IMR-90 (cell line): ENCODE data around the gene SPDEF. TPM values are rescaled to one million over a fixed set of nuclear protein-coding genes. Genes with fewer than 3 reads are reported as not detected.

ENCODE experiments used
- ATAC-seq: fragments of 200-7000 bp; cut with Tn5 transposase; 2 replicates; pipeline ENCODE4 v1.9.1; 2020; ENCODE audit warnings: low read depth, mild to moderate bottlenecking, moderate library complexity
- BruUV-seq: library from RNA; stranded (reverse); fragments of 400-500 nt; replicated peaks from 2 replicates; lab custom pipeline; 2021; lab: Mats Ljungman, UMichigan
- CTCF ChIA-PET: fragments of 300-600 bp; formaldehyde crosslinking; extraction: SDS; loops from one replicate; lab custom pipeline; 2021; ENCODE audit warnings: antibody characterized with exemption; lab: Yijun Ruan, JAX
- POLR2A ChIA-PET: fragments of 300-600 bp; sonication (Branson Sonifier 250); formaldehyde crosslinking; loops from one replicate; lab custom pipeline; 2022; ENCODE audit warnings: antibody characterized with exemption; ENCODE audit not compliant: unreplicated experiment; lab: Charles Lee
- DNase-seq: peaks from one replicate; pipeline ENCODE4 v3.0.0; 2013
- H2AFZ ChIP-seq: replicated peaks from 2 replicates; pipeline ENCODE3; 2013; ENCODE audit warnings: low read length, mild to moderate bottlenecking; ENCODE audit not compliant: poor library complexity
- H2AK5ac ChIP-seq: 2 replicates; pipeline ENCODE4 v1.6.1; 2013; ENCODE audit warnings: low read depth, low read length, inconsistent platforms
- H2AK9ac ChIP-seq: replicated peaks from 2 replicates; pipeline ENCODE3; 2013; ENCODE audit warnings: mild to moderate bottlenecking, low read depth, low read length, moderate library complexity; ENCODE audit not compliant: poor library complexity
- H2BK120ac ChIP-seq: 2 replicates; pipeline ENCODE4 v1.6.1; 2013; ENCODE audit warnings: low read depth, low read length, inconsistent platforms
- H2BK15ac ChIP-seq: 3 replicates; pipeline ENCODE4 v1.6.1; 2013; ENCODE audit warnings: low read depth, low read length, inconsistent platforms
- H2BK20ac ChIP-seq: 2 replicates; pipeline ENCODE4 v1.6.1; 2013; ENCODE audit warnings: low read depth, mild to moderate bottlenecking, inconsistent platforms, low read length, moderate library complexity
- H2BK5ac ChIP-seq: 2 replicates; pipeline ENCODE4 v1.6.1; 2013; ENCODE audit warnings: mild to moderate bottlenecking, low read depth, low read length, inconsistent platforms; ENCODE audit not compliant: poor library complexity, severe bottlenecking
- H3K14ac ChIP-seq: replicated peaks from 2 replicates; pipeline ENCODE4 v1.6.1; 2013; ENCODE audit warnings: low read depth, low read length, inconsistent platforms
- H3K18ac ChIP-seq: 2 replicates; pipeline ENCODE4 v1.6.1; 2013; ENCODE audit warnings: low read depth, low read length, control low read depth
- H3K23ac ChIP-seq: 2 replicates; pipeline ENCODE4 v1.6.1; 2013; ENCODE audit warnings: low read depth, low read length, inconsistent platforms
- H3K27ac ChIP-seq: 2 replicates; pipeline ENCODE4 v1.5.1; 2013; ENCODE audit warnings: mild to moderate bottlenecking, control low read depth, low read length; ENCODE audit not compliant: insufficient read depth
- H3K27me3 ChIP-seq: 2 replicates; pipeline ENCODE4 v1.6.1; 2013; ENCODE audit warnings: low read length; ENCODE audit not compliant: control insufficient read depth, insufficient read depth
- H3K36me3 ChIP-seq: 2 replicates; pipeline ENCODE4 v1.6.1; 2013; ENCODE audit warnings: low read length, mixed read lengths; ENCODE audit not compliant: control insufficient read depth, insufficient read depth
- H3K4ac ChIP-seq: 2 replicates; pipeline ENCODE4 v1.6.1; 2013; ENCODE audit warnings: low read depth, low read length, inconsistent platforms
- H3K4me1 ChIP-seq: 2 replicates; pipeline ENCODE4 v1.6.1; 2013; ENCODE audit warnings: low read length, mixed read lengths; ENCODE audit not compliant: control insufficient read depth, insufficient read depth
- H3K4me2 ChIP-seq: 2 replicates; pipeline ENCODE4 v1.6.1; 2013; ENCODE audit warnings: low read depth, mild to moderate bottlenecking, control low read depth, low read length, moderate library complexity
- H3K4me3 ChIP-seq: 2 replicates; pipeline ENCODE4 v1.5.1; 2013; ENCODE audit warnings: low read depth, mild to moderate bottlenecking, control low read depth, low read length, moderate library complexity; ENCODE audit not compliant: insufficient read depth
- H3K56ac ChIP-seq: 2 replicates; pipeline ENCODE4 v1.6.1; 2013; ENCODE audit warnings: low read length, inconsistent platforms; ENCODE audit not compliant: insufficient read depth; ENCODE audit errors: extremely low read depth
- H3K79me1 ChIP-seq, 2 experiments: 2 replicates each; pipeline ENCODE4 v1.6.1; 2013; ENCODE audit warnings: low read length in 2 of 2, inconsistent platforms in 1 of 2, low read depth in 1 of 2
- H3K9ac ChIP-seq: 2 replicates; pipeline ENCODE4 v1.6.1; 2013; ENCODE audit warnings: low read depth, low read length, control low read depth
- H3K9me1 ChIP-seq: 2 replicates; pipeline ENCODE4 v1.6.1; 2013; ENCODE audit warnings: low read length, inconsistent platforms; ENCODE audit not compliant: insufficient read depth
- H3K9me3 ChIP-seq: 2 replicates; pipeline ENCODE4 v1.6.1; 2013; ENCODE audit warnings: low read length; ENCODE audit not compliant: control insufficient read depth, insufficient read depth
- H4K20me1 ChIP-seq: 2 replicates; pipeline ENCODE4 v1.6.1; 2013; ENCODE audit warnings: low read length, inconsistent platforms; ENCODE audit not compliant: insufficient read depth
- H4K5ac ChIP-seq: 2 replicates; pipeline ENCODE4 v1.6.1; 2013; ENCODE audit warnings: mild to moderate bottlenecking, low read depth, low read length, control low read depth
- H4K8ac ChIP-seq, 2 experiments: 2 replicates each; pipeline ENCODE4 v1.6.1; 2013; ENCODE audit warnings: low read depth in 2 of 2, low read length in 2 of 2, control low read depth in 1 of 2, inconsistent platforms in 1 of 2
- H4K91ac ChIP-seq: 2 replicates; pipeline ENCODE4 v1.6.1; 2013; ENCODE audit warnings: low read depth, low read length, inconsistent platforms; ENCODE audit not compliant: insufficient read depth
- BHLHE40 ChIP-seq: fragments of 150-350 bp; IDR thresholded peaks from 2 replicates; pipeline ENCODE4 v1.6.1; 2016; ENCODE audit warnings: mild to moderate bottlenecking, low read depth, low read length
- NFE2L2 ChIP-seq: fragments of 150-350 bp; IDR thresholded peaks from 2 replicates; pipeline ENCODE4 v1.6.1; 2016; ENCODE audit warnings: low read depth, mild to moderate bottlenecking, low read length
- RCOR1 ChIP-seq: IDR thresholded peaks from 2 replicates; pipeline ENCODE4 v1.6.1; 2012; ENCODE audit warnings: mild to moderate bottlenecking, low read length, improper control_type of control experiment; ENCODE audit not compliant: insufficient replicate concordance
- WGBS, 2 experiments: methylation state at CpG; one replicate each; pipeline versions ENCODE4 v1.1.5 to v1.1.7; 2013; ENCODE audit warnings: missing lambda C conversion rate in 2 of 2; ENCODE audit not compliant: insufficient read length in 1 of 2; ENCODE audit errors: extremely low coverage in 2 of 2; 5-methylcytosine and 5-hydroxymethylcytosine counted together
- dilution Hi-C: fragments of 300-500 bp; cut with HindIII; formaldehyde crosslinking; loops from one replicate; pipeline ENCODE4 v1.14.3; 2018; ENCODE audit warnings: low sequenced_read_pairs; ENCODE audit not compliant: unreplicated experiment
- in situ Hi-C: fragments of 300-500 bp; cut with MboI; formaldehyde crosslinking; loops from 3 replicates; pipeline ENCODE4 v1.14.3; 2019; ENCODE audit warnings: low sequenced_read_pairs, inconsistent platforms, mixed read lengths
- intact Hi-C: fragments of 100-400 bp; cut with micrococcal nuclease; formaldehyde crosslinking; loops from 2 replicates; pipeline ENCODE4 v1.10.0; 2022
- polyA plus RNA-seq, 3 experiments: library from polyadenylated mRNA; depleted of rRNA; stranded (reverse); fragments of >200 nt; gene quantifications; 2 replicates each; pipeline ENCODE4 v1.2.3, GENCODE V29; 2012; ENCODE audit warnings: low replicate concordance in 1 of 3
- total RNA-seq: library from RNA; depleted of rRNA; stranded (reverse); fragments of >200 nt; gene quantifications from 2 replicates; pipeline ENCODE4 v1.2.3, GENCODE V29; 2012

The SPDEF gene
- total and polyA plus RNA-seq, 2 of the 4 experiments (the other 2 are of a cell fraction): 0.05 TPM; not detected in 1

DNA sequence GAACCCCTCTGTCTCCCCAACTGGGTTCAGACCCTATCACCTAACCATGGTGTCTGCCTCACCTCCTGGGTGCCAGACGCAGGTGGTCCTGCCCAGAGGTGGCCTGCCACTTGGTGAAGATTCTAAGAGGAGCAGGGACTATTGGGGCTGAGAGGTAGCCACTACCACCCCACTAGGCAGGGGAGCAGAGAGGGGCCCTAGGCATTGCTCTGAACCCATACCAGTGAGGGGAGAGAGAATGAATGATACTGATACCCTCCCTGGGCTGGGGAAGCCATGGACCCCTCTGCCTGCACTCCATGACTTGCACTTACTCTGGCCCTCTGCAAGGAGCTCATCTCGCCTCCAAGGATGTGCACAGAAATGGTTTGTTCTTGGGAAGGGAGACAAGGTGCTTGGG, 31.7 kb upstream of the SPDEF start:
- H3K23ac ChIP-seq: no peak overlapping the region
- no peak overlapping the region for H2AFZ ChIP-seq
- no CpG with 5 or more reads among the region's 2 CpGs for WGBS, 2 experiments
- no peak overlapping the region for H3K4me3 ChIP-seq
- peaks cover 57% of the 10 kb centered on the region for H4K20me1 ChIP-seq
- H3K27me3 ChIP-seq: no peaks in the 10 kb centered on the region
- no peak overlapping the region for H2BK20ac ChIP-seq
- peaks cover 14% of the 10 kb centered on the region for H3K36me3 ChIP-seq
- H3K9me1 ChIP-seq: peaks cover 21% of the 10 kb centered on the region
- no peak overlapping the region for H3K9ac ChIP-seq
- no peak overlapping the region for H3K14ac ChIP-seq
- no peak overlapping the region for H3K56ac ChIP-seq
- no peak overlapping the region for H2BK120ac ChIP-seq
- POLR2A ChIA-PET: interaction anchor here (0.6 kb wide), 1 partner anchor 351 kb away, joined by 4 read pairs; the partner anchor contains the start of gene HMGA1
- H4K5ac ChIP-seq: no peak overlapping the region
- ATAC-seq (no peak), DNase-seq (no peak)
- no peak overlapping the region for H2BK5ac ChIP-seq
- peaks cover 9% of the 10 kb centered on the region; the same call in 1 of the 2 replicates for H3K4me1 ChIP-seq
- peaks cover 24 to 83% of the 10 kb centered on the region in 2 experiments for H3K79me1 ChIP-seq
- no TSS peak for BruUV-seq
- H2AK5ac ChIP-seq: no peak overlapping the region
- dilution Hi-C loops: no loop called here
- no peak overlapping the region for H3K4ac ChIP-seq
- intact Hi-C loops: no loop called here
- H3K4me2 ChIP-seq: no peak overlapping the region
- no peaks in the 10 kb centered on the region for H3K9me3 ChIP-seq
- in situ Hi-C loops: no loop called here
- H2AK9ac ChIP-seq: peak overlapping the region; percentile 82
- H4K91ac ChIP-seq: no peak overlapping the region
- H4K8ac ChIP-seq: no peak overlapping the region
- TF ChIP-seq BHLHE40 (no peak), NFE2L2 (no peak), RCOR1 (no peak)
- H3K18ac ChIP-seq: no peak overlapping the region
- CTCF ChIA-PET: no interaction called here
- no peak overlapping the region for H2BK15ac ChIP-seq
- H3K27ac ChIP-seq: no peak overlapping the region
